Mesenchymal stem cell (in vitro differentiated cells and primary cell): ENCODE results near the gene CIT.
"Not testable (repeated sequence)": the region's sequence is repeated elsewhere in the genome, so short reads cannot be mapped to it uniquely, and the experiment has no call there.

Experiments
- DNase-seq: peaks from one replicate; pipeline ENCODE4 v3.0.0-alpha.2; 2013
- H2AFZ ChIP-seq: one replicate; pipeline ENCODE4 v1.6.1; 2013; ENCODE audit warnings: low read depth, mild to moderate bottlenecking, control low read depth, inconsistent platforms, low read length, moderate library complexity
- H2AK5ac ChIP-seq: 2 replicates; pipeline ENCODE4 v1.6.1; 2013; ENCODE audit warnings: low read length, moderate library complexity, mild to moderate bottlenecking, inconsistent platforms; ENCODE audit not compliant: severe bottlenecking
- H2BK120ac ChIP-seq: one replicate; pipeline ENCODE4 v1.6.1; 2013; ENCODE audit warnings: low read depth, mild to moderate bottlenecking, inconsistent platforms, low read length, moderate library complexity
- H2BK12ac ChIP-seq, 2 experiments: one replicate each; pipeline ENCODE4 v1.6.1; 2013; ENCODE audit warnings: inconsistent platforms in 2 of 2, low read length in 2 of 2, mild to moderate bottlenecking in 2 of 2, moderate library complexity in 2 of 2, control low read depth in 1 of 2
- H2BK15ac ChIP-seq: one replicate; pipeline ENCODE4 v1.6.1; 2013; ENCODE audit warnings: mild to moderate bottlenecking, low read depth, inconsistent platforms; ENCODE audit not compliant: poor library complexity, severe bottlenecking
- H2BK5ac ChIP-seq: 2 replicates; pipeline ENCODE4 v1.6.1; 2013; ENCODE audit warnings: low read depth, mild to moderate bottlenecking, low read length, control low read depth, inconsistent platforms; ENCODE audit not compliant: poor library complexity, severe bottlenecking
- H3K14ac ChIP-seq, 2 experiments: one replicate each; pipeline ENCODE4 v1.6.1; 2013; ENCODE audit warnings: inconsistent platforms in 2 of 2, low read length in 2 of 2, control low read depth in 1 of 2, mild to moderate bottlenecking in 1 of 2, moderate library complexity in 1 of 2
- H3K18ac ChIP-seq, 2 experiments: one replicate each; pipeline ENCODE4 v1.6.1; 2013; ENCODE audit warnings: inconsistent platforms in 2 of 2, low read length in 2 of 2, control low read depth in 1 of 2, low read depth in 1 of 2, mild to moderate bottlenecking in 1 of 2
- H3K23ac ChIP-seq, 2 experiments: one replicate each; pipeline ENCODE4 v1.6.1; 2013; ENCODE audit warnings: inconsistent platforms in 2 of 2, low read length in 2 of 2, mild to moderate bottlenecking in 2 of 2, moderate library complexity in 2 of 2, control low read depth in 1 of 2
- H3K27ac ChIP-seq: 2 replicates; pipeline ENCODE4 v1.5.1; 2013; ENCODE audit warnings: mild to moderate bottlenecking, moderate library complexity, low read length, control low read depth, inconsistent platforms; ENCODE audit not compliant: poor library complexity, severe bottlenecking
- H3K27me3 ChIP-seq, 2 experiments: 2 replicates each; pipeline versions ENCODE4 v1.6.1 to v1.7.0; 2013; ENCODE audit warnings: low read length in 2 of 2, mild to moderate bottlenecking in 2 of 2, moderate library complexity in 2 of 2, control low read depth in 1 of 2, inconsistent platforms in 1 of 2; ENCODE audit not compliant: control insufficient read depth in 1 of 2, insufficient read depth in 1 of 2
- H3K36me3 ChIP-seq, 2 experiments: 2 replicates each; pipeline versions ENCODE4 v1.6.1 to v1.7.0; 2013; ENCODE audit warnings: low read length in 2 of 2, control low read depth in 1 of 2, inconsistent platforms in 1 of 2, low read depth in 1 of 2, mild to moderate bottlenecking in 1 of 2; ENCODE audit not compliant: insufficient read depth in 2 of 2, control insufficient read depth in 1 of 2
- H3K4ac ChIP-seq, 2 experiments: one replicate each; pipeline ENCODE4 v1.6.1; 2013; ENCODE audit warnings: inconsistent platforms in 2 of 2, low read length in 2 of 2, mild to moderate bottlenecking in 2 of 2, moderate library complexity in 2 of 2, control low read depth in 1 of 2, low read depth in 1 of 2
- H3K4me1 ChIP-seq: 2 replicates; pipeline ENCODE4 v1.6.1; 2013; ENCODE audit warnings: low read depth, low read length, control low read depth; ENCODE audit not compliant: control insufficient read depth, insufficient read depth
- H3K4me2 ChIP-seq: 2 replicates; pipeline ENCODE4 v1.6.1; 2013; ENCODE audit warnings: low read length, mild to moderate bottlenecking, inconsistent platforms; ENCODE audit not compliant: poor library complexity, severe bottlenecking
- H3K4me3 ChIP-seq, 2 experiments: 2 replicates each; pipeline versions ENCODE4 v1.5.1 to v1.7.0; 2013; ENCODE audit warnings: low read length in 2 of 2, mild to moderate bottlenecking in 2 of 2, control low read depth in 1 of 2, low read depth in 1 of 2; ENCODE audit not compliant: insufficient read depth in 1 of 2
- H3K79me1 ChIP-seq: replicated peaks from 2 replicates; pipeline ENCODE4 v1.6.1; 2013; ENCODE audit warnings: mild to moderate bottlenecking, control low read depth, low read length, inconsistent platforms; ENCODE audit not compliant: poor library complexity, severe bottlenecking
- H3K9ac ChIP-seq: 2 replicates; pipeline ENCODE4 v1.7.0; 2013; ENCODE audit warnings: mild to moderate bottlenecking, low read length, moderate library complexity
- H3K9me3 ChIP-seq: 2 replicates; pipeline ENCODE4 v1.7.0; 2013; ENCODE audit warnings: mild to moderate bottlenecking, low read length; ENCODE audit not compliant: control insufficient read depth
- H4K8ac ChIP-seq: one replicate; pipeline ENCODE4 v1.6.1; 2013; ENCODE audit warnings: inconsistent platforms, mild to moderate bottlenecking, low read length, moderate library complexity
- H4K91ac ChIP-seq: one replicate; pipeline ENCODE4 v1.6.1; 2013; ENCODE audit warnings: mild to moderate bottlenecking, low read length, inconsistent platforms
- WGBS: methylation state at CpG from one replicate; pipeline ENCODE4 v1.1.7; 2013; ENCODE audit warnings: mixed read lengths; 5-methylcytosine and 5-hydroxymethylcytosine counted together

CIT gene

DNA sequence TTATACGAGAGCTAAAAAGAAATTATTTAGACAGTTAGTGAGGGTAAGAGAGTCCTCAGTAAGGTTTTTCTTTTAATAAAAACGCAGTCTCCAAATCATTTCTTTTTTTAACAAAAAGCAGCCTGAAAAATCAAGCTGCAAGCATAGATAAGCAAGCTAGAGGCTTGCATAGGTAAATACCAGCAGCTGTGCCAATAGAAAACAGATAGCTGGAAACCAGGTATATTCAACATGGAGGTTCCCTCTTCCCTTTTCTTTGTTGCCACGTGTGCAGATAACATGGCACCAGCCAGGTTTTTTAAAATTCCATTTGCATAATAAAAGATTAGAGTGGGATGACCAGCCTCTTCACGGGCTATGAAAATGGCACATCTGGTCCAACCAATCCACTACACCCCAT lies 215.2 kb downstream of the CIT start:
- no peak overlapping the region for H2BK15ac ChIP-seq
- H2BK120ac ChIP-seq = no peak overlapping the region
- no peak overlapping the region for H2BK12ac ChIP-seq
- H3K27ac ChIP-seq = no peak overlapping the region
- H3K9me3 ChIP-seq = no peaks in the 10 kb centered on the region
- WGBS = 52% methylated on average over 2 of the region's 4 CpGs
- no peak overlapping the region for H3K4ac ChIP-seq
- H3K4me1 ChIP-seq = no peaks in the 10 kb centered on the region
- no peak overlapping the region for H3K23ac ChIP-seq
- no peak overlapping the region for H2AK5ac ChIP-seq
- H3K4me2 ChIP-seq = no peak overlapping the region
- H3K79me1 ChIP-seq = no peaks in the 10 kb centered on the region
- H2BK5ac ChIP-seq = no peak overlapping the region
- no peaks in the 10 kb centered on the region for H3K36me3 ChIP-seq
- H3K4me3 ChIP-seq = no peak overlapping the region
- DNase-seq = no peak
- no peak overlapping the region for H4K8ac ChIP-seq
- no peak overlapping the region for H4K91ac ChIP-seq
- no peak overlapping the region for H3K14ac ChIP-seq
- H3K9ac ChIP-seq = no peak overlapping the region
- no peak overlapping the region for H2AFZ ChIP-seq
- H3K27me3 ChIP-seq = peaks cover 0 to 6% of the 10 kb centered on the region in 2 experiments
- no peak overlapping the region for H3K18ac ChIP-seq

DNA sequence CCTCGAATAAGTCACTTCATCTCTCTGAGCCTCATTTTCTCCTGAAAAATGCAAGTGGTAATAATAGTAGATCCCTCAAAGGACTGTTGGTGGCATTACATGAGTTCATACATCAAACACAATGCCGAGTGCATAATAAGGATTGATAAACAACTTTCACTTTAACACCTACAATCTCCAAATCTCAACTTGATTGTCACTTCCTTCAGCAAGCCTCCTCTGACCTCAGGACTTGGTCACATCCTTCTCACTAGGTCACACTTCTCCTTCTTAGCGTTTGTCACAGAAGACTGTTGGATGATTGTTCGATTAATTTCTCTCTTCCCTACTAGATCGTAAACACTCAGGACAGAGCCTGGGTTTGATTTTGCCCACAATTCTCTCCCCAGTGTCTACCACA lies 217.0 kb downstream of the CIT start:
- Histone ChIP-seq H2BK5ac (no peak overlapping the region), H2BK120ac (no peak overlapping the region), H2AFZ (no peak overlapping the region), H4K8ac (no peak overlapping the region), H3K18ac (no peak overlapping the region), H3K4ac (no peak overlapping the region), H3K79me1 (no peaks in the 10 kb centered on the region), H3K4me3 (no peak overlapping the region), H3K27ac (no peak overlapping the region), H2AK5ac (no peak overlapping the region), H3K4me2 (no peak overlapping the region), H3K23ac (no peak overlapping the region), H3K36me3 (no peaks in the 10 kb centered on the region), H2BK15ac (no peak overlapping the region), H3K14ac (no peak overlapping the region), H4K91ac (no peak overlapping the region), H3K4me1 (no peaks in the 10 kb centered on the region), H2BK12ac (no peak overlapping the region), H3K9ac (no peak overlapping the region), H3K27me3 (peaks cover 0 to 6% of the 10 kb centered on the region in 2 experiments), H3K9me3 (no peaks in the 10 kb centered on the region)
- 92% methylated on average over 5 of the region's 5 CpGs for WGBS
- DNase-seq = no peak

GRCh38 chr12:119659289-119659897 lies 217.7 kb downstream of the CIT start:
- no peak overlapping the region for H3K27ac ChIP-seq
- no peak overlapping the region for H2BK5ac ChIP-seq
- no peak overlapping the region for H3K23ac ChIP-seq
- H3K4ac ChIP-seq = no peak overlapping the region
- no peak overlapping the region for H4K91ac ChIP-seq
- WGBS = 33% methylated on average over 4 of the region's 6 CpGs
- peak; percentile 44 for DNase-seq
- peaks cover 0 to 6% of the 10 kb centered on the region in 2 experiments for H3K27me3 ChIP-seq
- H3K9ac ChIP-seq = no peak overlapping the region
- H2BK15ac ChIP-seq = no peak overlapping the region
- no peak overlapping the region for H3K18ac ChIP-seq
- no peak overlapping the region for H3K4me2 ChIP-seq
- no peak overlapping the region for H3K14ac ChIP-seq
- no peak overlapping the region for H4K8ac ChIP-seq
- no peak overlapping the region for H2AK5ac ChIP-seq
- no peak overlapping the region for H2AFZ ChIP-seq
- H3K79me1 ChIP-seq = no peaks in the 10 kb centered on the region
- no peak overlapping the region for H2BK120ac ChIP-seq
- H3K4me3 ChIP-seq = no peak overlapping the region
- no peak overlapping the region for H2BK12ac ChIP-seq
- H3K9me3 ChIP-seq = peaks cover 2% of the 10 kb centered on the region
- H3K4me1 ChIP-seq = no peaks in the 10 kb centered on the region
- no peaks in the 10 kb centered on the region for H3K36me3 ChIP-seq

DNA sequence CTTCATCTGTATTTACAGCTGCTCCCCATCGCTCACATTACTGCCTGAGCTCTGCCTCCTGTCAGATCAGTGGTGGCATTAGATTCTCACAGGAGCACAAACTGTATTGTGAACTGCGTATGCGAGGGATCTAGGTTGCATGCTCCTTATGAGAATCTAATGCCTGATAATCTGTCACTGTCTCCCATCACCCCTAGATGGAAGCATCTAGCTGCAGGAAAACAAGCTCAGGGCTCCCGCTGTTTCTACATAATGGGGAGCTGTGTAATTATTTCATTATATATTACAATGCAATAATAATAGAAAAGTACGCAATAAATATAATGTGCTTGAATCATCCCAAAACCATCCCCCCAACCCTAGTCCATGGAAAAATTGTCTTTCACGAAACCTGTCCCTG lies 219.0 kb downstream of the CIT start:
- DNase-seq, H3K4me2 ChIP-seq, H2BK15ac ChIP-seq, H2AFZ ChIP-seq, H3K4me1 ChIP-seq, H2BK12ac ChIP-seq, H3K4ac ChIP-seq, H3K36me3 ChIP-seq, H2BK120ac ChIP-seq, H3K9ac ChIP-seq, H3K4me3 ChIP-seq, H3K14ac ChIP-seq, H3K9me3 ChIP-seq, H4K91ac ChIP-seq, H3K27ac ChIP-seq, H3K23ac ChIP-seq, H4K8ac ChIP-seq, H2BK5ac ChIP-seq, H3K79me1 ChIP-seq, H3K18ac ChIP-seq, H3K27me3 ChIP-seq, H2AK5ac ChIP-seq: not testable (repeated sequence)
- WGBS = 88% methylated on average over 4 of the region's 6 CpGs
